Muscle of leg (tissue), 11 donors: ENCODE results near the gene RNF138. TPM values are rescaled to one million over a fixed set of nuclear protein-coding genes. Genes with fewer than 3 reads are reported as not detected.
"Not testable (repeated sequence)": the region's sequence is repeated elsewhere in the genome, so short reads cannot be mapped to it uniquely, and the experiment has no call there.

ENCODE experiments used
- DNase-seq: peaks from one replicate; pipeline ENCODE4 v3.0.0; 2013
- H3K27ac ChIP-seq: one replicate; pipeline ENCODE4 v1.5.1; 2013; ENCODE audit warnings: mild to moderate bottlenecking, low read length, control low read depth
- H3K27me3 ChIP-seq: one replicate; pipeline ENCODE4 v1.6.1; 2013; ENCODE audit warnings: low read length; ENCODE audit not compliant: control insufficient read depth, insufficient read depth
- H3K36me3 ChIP-seq: one replicate; pipeline ENCODE4 v1.6.1; 2013; ENCODE audit warnings: low read length; ENCODE audit not compliant: control insufficient read depth, insufficient read depth
- H3K4me1 ChIP-seq: one replicate; pipeline ENCODE4 v1.6.1; 2013; ENCODE audit warnings: low read length; ENCODE audit not compliant: control insufficient read depth, insufficient read depth
- H3K4me3 ChIP-seq: one replicate; pipeline ENCODE4 v1.5.1; 2013; ENCODE audit warnings: low read length, control low read depth
- H3K9me3 ChIP-seq: replicated peaks from 2 replicates; pipeline ENCODE4 v1.6.1; 2013; ENCODE audit warnings: low read depth, low read length; ENCODE audit not compliant: control insufficient read depth
- WGBS: methylation state at CpG from one replicate; pipeline ENCODE4 v1.1.5; 2013; ENCODE audit warnings: missing lambda C conversion rate; ENCODE audit not compliant: insufficient coverage; 5-methylcytosine and 5-hydroxymethylcytosine counted together
- polyA plus RNA-seq, 8 donors: library from polyadenylated mRNA; unstranded; fragments of 120-200 nt; gene quantifications; one replicate each; pipeline versions ENCODE4 v1.2.1 to v1.2.3, GENCODE V29; 2013; ENCODE audit warnings: inconsistent platforms in 1 of 8, low replicate concordance in 1 of 8; ENCODE audit not compliant: insufficient read length in 8 of 8, insufficient read depth in 1 of 8
- total RNA-seq: library from RNA; stranded (reverse); fragments of 120-200 nt; gene quantifications from one replicate; pipeline ENCODE4 v1.2.4, GENCODE V29; 2013

RNF138 gene
- total and polyA plus RNA-seq, 9 donors = 20.2 to 35.9 (median 27.8) TPM

DNA sequence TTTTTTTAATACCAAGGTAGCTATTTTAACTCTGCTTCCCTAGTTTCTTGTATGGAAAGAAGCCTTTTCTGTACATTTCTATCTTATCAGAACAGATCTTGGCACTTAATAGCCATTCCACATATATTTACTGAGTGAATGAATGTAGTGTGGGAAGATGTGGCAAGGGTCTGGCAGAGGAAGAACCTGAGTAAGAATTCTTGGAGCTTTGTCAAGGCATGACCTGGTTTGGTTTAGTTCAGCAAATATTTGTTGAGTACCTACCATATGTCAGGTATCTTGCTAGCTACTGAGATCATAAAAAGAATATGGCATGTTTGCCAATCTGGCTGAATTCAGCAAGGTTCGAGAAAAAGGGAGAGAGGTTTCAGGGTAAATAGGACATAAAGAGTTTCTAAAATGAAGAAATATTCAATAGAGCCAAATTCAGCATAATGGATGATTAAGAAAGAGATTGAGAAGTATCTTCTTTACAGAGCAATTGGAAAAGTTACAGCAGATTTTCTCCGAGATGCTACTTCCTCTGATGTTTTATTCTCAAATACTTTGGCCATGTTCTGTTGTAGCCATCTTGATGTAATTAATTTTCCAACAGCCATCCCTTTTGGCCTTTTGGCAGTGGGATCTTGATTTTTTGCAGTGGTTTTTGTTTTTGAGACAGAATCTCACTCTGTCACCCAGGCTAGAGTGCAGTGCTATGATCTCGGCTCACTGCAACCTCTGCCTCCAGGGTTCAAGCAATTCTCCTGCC lies 76.5 kb downstream of the RNF138 start:
- peak; percentile 85 for DNase-seq
- Histone ChIP-seq H3K4me1 (no peaks in the 10 kb centered on the region), H3K27ac (no peak overlapping the region), H3K27me3 (no peaks in the 10 kb centered on the region), H3K36me3 (no peaks in the 10 kb centered on the region), H3K4me3 (no peak overlapping the region), H3K9me3 (no peaks in the 10 kb centered on the region)
- no CpG with 5 or more reads among the region's 3 CpGs for WGBS

GRCh38 chr18:32173654-32174053 lies 82.0 kb downstream of the RNF138 start:
- Histone ChIP-seq H3K27ac (no peak overlapping the region), H3K36me3 (no peaks in the 10 kb centered on the region), H3K9me3 (no peaks in the 10 kb centered on the region), H3K27me3 (no peaks in the 10 kb centered on the region), H3K4me3 (no peak overlapping the region), H3K4me1 (no peaks in the 10 kb centered on the region)
- DNase-seq = no peak
- no CpG with 5 or more reads among the region's 3 CpGs for WGBS

DNA sequence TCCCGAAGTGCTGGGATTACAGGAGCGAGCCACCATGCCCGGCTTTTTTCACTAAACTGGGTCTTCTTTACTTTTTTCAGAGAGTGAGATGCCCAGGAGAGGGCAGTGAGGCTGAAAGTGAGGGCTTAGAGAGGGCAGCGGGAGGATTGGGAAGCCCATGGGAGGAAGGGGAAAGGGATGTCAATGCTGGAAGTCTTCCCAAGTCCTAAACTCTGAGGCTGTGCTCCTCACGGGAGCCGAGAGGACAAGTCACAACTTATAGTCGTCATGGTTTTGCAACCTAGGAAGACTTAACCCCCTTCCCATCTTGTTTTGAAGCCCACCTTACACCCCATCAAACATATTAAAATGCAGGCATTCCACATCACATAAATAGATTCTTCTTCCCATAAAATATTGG lies 83.0 kb downstream of the RNF138 start:
- Histone ChIP-seq H3K27ac (peak overlapping the region; percentile 49), H3K4me1 (no peaks in the 10 kb centered on the region), H3K36me3 (no peaks in the 10 kb centered on the region), H3K4me3 (no peak overlapping the region), H3K9me3 (no peaks in the 10 kb centered on the region), H3K27me3 (no peaks in the 10 kb centered on the region)
- peak; percentile 22 for DNase-seq
- WGBS = 45% methylated on average over 5 of the region's 7 CpGs

- no CpG with 5 or more reads among the region's 1 CpG for WGBS
- DNase-seq = peak; percentile 95
- H3K36me3 ChIP-seq = no peaks in the 10 kb centered on the region
- H3K4me3 ChIP-seq = no peak overlapping the region
- no peaks in the 10 kb centered on the region for H3K4me1 ChIP-seq
- peak overlapping the region; percentile 82 for H3K27ac ChIP-seq
- H3K27me3 ChIP-seq = no peaks in the 10 kb centered on the region
- no peaks in the 10 kb centered on the region for H3K9me3 ChIP-seq
These were observed 83.6 kb downstream of the RNF138 start for GRCh38 chr18:32175265-32175664.

DNA sequence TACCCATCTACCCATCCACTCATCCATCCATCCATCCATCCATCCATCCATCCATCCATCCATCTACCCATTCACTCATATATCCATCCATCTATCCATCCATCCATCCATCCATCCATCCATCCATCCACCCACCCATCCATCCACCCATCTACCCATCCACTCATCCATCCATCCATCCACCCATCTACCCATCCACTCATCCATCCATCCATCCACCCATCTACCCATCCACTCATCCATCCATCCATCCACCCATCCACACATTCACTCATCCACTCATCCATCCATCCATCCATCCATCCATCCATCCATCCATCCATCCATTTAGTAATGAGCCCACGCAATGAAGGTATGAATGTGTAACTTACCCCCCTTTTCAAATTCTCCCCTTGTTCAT lies 85.1 kb downstream of the RNF138 start:
- WGBS = no CpG with 5 or more reads among the region's 1 CpG
- H3K4me3 ChIP-seq, DNase-seq, H3K9me3 ChIP-seq, H3K27ac ChIP-seq, H3K27me3 ChIP-seq, H3K4me1 ChIP-seq, H3K36me3 ChIP-seq: not testable (repeated sequence)

- 81% methylated on average over 2 of the region's 3 CpGs for WGBS
- Histone ChIP-seq H3K27ac (no peak overlapping the region), H3K27me3 (no peaks in the 10 kb centered on the region), H3K4me3 (no peak overlapping the region), H3K9me3 (no peaks in the 10 kb centered on the region), H3K4me1 (no peaks in the 10 kb centered on the region), H3K36me3 (no peaks in the 10 kb centered on the region)
- no peak for DNase-seq
These were observed 85.9 kb downstream of the RNF138 start for GRCh38 chr18:32177530-32177929.

Other genes with a start within 250 kb of the RNF138 start
- gene TRAPPC8, start 148.7 kb upstream of the RNF138 start, total RNA-seq = 36.4 TPM
- gene TRAPPC8, start 148.7 kb upstream of the RNF138 start, polyA plus RNA-seq = 10 to 100 TPM; 24.3 to 35.6 (median 26.8) TPM
- 7.3 TPM for gene RNF125, start 73.0 kb upstream of the RNF138 start, total RNA-seq
- 10 to 100 TPM in 5 of 8 donors, 1 to 10 TPM in 3; 7.0 to 13.3 (median 10.3) TPM for gene RNF125, start 73.0 kb upstream of the RNF138 start, polyA plus RNA-seq
- 0.18 TPM for gene MEP1B, start 98.2 kb downstream of the RNF138 start, total RNA-seq
- gene MEP1B, start 98.2 kb downstream of the RNF138 start, polyA plus RNA-seq = under 1 TPM in 3 of 8 donors, not detected in 5; 0.12 to 0.25 (median 0.13) TPM